C1 segment of cervical spinal cord (tissue), 14 donors: Measurements from ENCODE around the gene AUH.
A peak's percentile ranks its signal among the peaks of the same experiment; 100 is the strongest.
"Not testable (repeated sequence)": the region's sequence is repeated elsewhere in the genome, so short reads cannot be mapped to it uniquely, and the experiment has no call there.

Experiments used
- DNase-seq, 14 donors: peaks; one replicate each; lab custom pipeline; 2025; lab: John Stamatoyannopoulos, UW

Gene AUH

GRCh38 chr9:91208419-91208745 lies 153.3 kb downstream of the AUH start:
- no peak for DNase-seq

GRCh38 chr9:91207729-91208418 lies 153.8 kb downstream of the AUH start:
- no peak for DNase-seq

- no peak for DNase-seq
Measured at GRCh38 chr9:91207397-91207728, 154.4 kb downstream of the AUH start.

- DNase-seq = no peak
Measured at GRCh38 chr9:91206806-91207205, 154.9 kb downstream of the AUH start.

GRCh38 chr9:91202736-91203283 lies 158.9 kb downstream of the AUH start:
- DNase-seq = no peak

GRCh38 chr9:91200692-91201336 lies 160.9 kb downstream of the AUH start:
- no peak for DNase-seq

GRCh38 chr9:91199739-91200497 lies 161.8 kb downstream of the AUH start:
- no peak for DNase-seq

GRCh38 chr9:91198881-91199280 lies 162.8 kb downstream of the AUH start:
- DNase-seq = not testable (repeated sequence)

GRCh38 chr9:91198405-91198804 lies 163.3 kb downstream of the AUH start:
- DNase-seq = no peak

GRCh38 chr9:91197232-91198181 lies 164.2 kb downstream of the AUH start:
- peak in 5 of 14 donors; percentile 28 to 70 (median 53) for DNase-seq

- DNase-seq = no peak
Measured at GRCh38 chr9:91196103-91196950, 165.4 kb downstream of the AUH start.

- no peak for DNase-seq
Measured at GRCh38 chr9:91195372-91196012, 166.2 kb downstream of the AUH start.

GRCh38 chr9:91193658-91194391 lies 167.9 kb downstream of the AUH start:
- DNase-seq = peak in 11 of 14 donors; percentile 33 to 81 (median 56)

- peak in 8 of 14 donors; percentile 27 to 86 (median 60) for DNase-seq
Measured at GRCh38 chr9:91193087-91193657, 168.5 kb downstream of the AUH start.

- DNase-seq = peak in 1 of 14 donors; percentile 92
Measured at GRCh38 chr9:91192381-91193086, 169.2 kb downstream of the AUH start.

- DNase-seq = no peak
Measured at GRCh38 chr9:91191411-91192380, 170.0 kb downstream of the AUH start.

- DNase-seq = no peak
Measured at GRCh38 chr9:91190062-91190461, 171.7 kb downstream of the AUH start.
